ENCODE measurements around the gene ADARB2.

The ADARB2 gene

GRCh38 chr10:1663226-1663625 lies 74.1 kb downstream of the ADARB2 start:
- DNase-seq (ENCODE audit: low spot score) = no peak

GRCh38 chr10:1662438-1663025 lies 74.8 kb downstream of the ADARB2 start:
- DNase-seq (ENCODE audit: low spot score) = no peak

GRCh38 chr10:1661859-1662437 lies 75.4 kb downstream of the ADARB2 start:
- DNase-seq (ENCODE audit: low spot score) = no peak

- DNase-seq (ENCODE audit: low spot score) = no peak
These were observed 75.9 kb downstream of the ADARB2 start for GRCh38 chr10:1661416-1661815.

GRCh38 chr10:1660815-1661214 lies 76.5 kb downstream of the ADARB2 start:
- no peak for DNase-seq (ENCODE audit: low spot score)

GRCh38 chr10:1660386-1660785 lies 76.9 kb downstream of the ADARB2 start:
- DNase-seq (ENCODE audit: low spot score) = no peak

GRCh38 chr10:1659221-1659791 lies 78.0 kb downstream of the ADARB2 start:
- DNase-seq (ENCODE audit: low spot score) = no peak

- no peak for DNase-seq (ENCODE audit: low spot score)
These were observed 78.7 kb downstream of the ADARB2 start for GRCh38 chr10:1658658-1659057.

GRCh38 chr10:1657479-1657878 lies 79.8 kb downstream of the ADARB2 start:
- DNase-seq (ENCODE audit: low spot score) = no peak

GRCh38 chr10:1655367-1655766 lies 82.0 kb downstream of the ADARB2 start:
- no peak for DNase-seq (ENCODE audit: low spot score)

GRCh38 chr10:1654811-1655356 lies 82.4 kb downstream of the ADARB2 start:
- no peak for DNase-seq (ENCODE audit: low spot score)

- DNase-seq (ENCODE audit: low spot score) = no peak
These were observed 83.1 kb downstream of the ADARB2 start for GRCh38 chr10:1654247-1654646.

- no peak for DNase-seq (ENCODE audit: low spot score)
These were observed 84.0 kb downstream of the ADARB2 start for GRCh38 chr10:1653321-1653720.

GRCh38 chr10:1652151-1652550 lies 85.2 kb downstream of the ADARB2 start:
- DNase-seq (ENCODE audit: low spot score) = no peak

- DNase-seq (ENCODE audit: low spot score) = no peak
These were observed 85.9 kb downstream of the ADARB2 start for GRCh38 chr10:1651270-1651966.

- DNase-seq (ENCODE audit: low spot score) = no peak
These were observed 86.6 kb downstream of the ADARB2 start for GRCh38 chr10:1650542-1651269.

- DNase-seq (ENCODE audit: low spot score) = no peak
These were observed 88.7 kb downstream of the ADARB2 start for GRCh38 chr10:1648648-1649047.

- DNase-seq (ENCODE audit: low spot score) = no peak
These were observed 91.0 kb downstream of the ADARB2 start for GRCh38 chr10:1646332-1646731.

- no peak for DNase-seq (ENCODE audit: low spot score)
These were observed 91.4 kb downstream of the ADARB2 start for GRCh38 chr10:1645896-1646295.

GRCh38 chr10:1644191-1644711 lies 93.1 kb downstream of the ADARB2 start:
- peak; percentile 26 for DNase-seq (ENCODE audit: low spot score)

- DNase-seq (ENCODE audit: low spot score) = no peak
These were observed 93.5 kb downstream of the ADARB2 start for GRCh38 chr10:1643908-1644179.

- peak; percentile 76 for DNase-seq (ENCODE audit: low spot score)
These were observed 94.0 kb downstream of the ADARB2 start for GRCh38 chr10:1643161-1643907.

All from ecto neural progenitor cell (in vitro differentiated cells).